ENCODE data around the gene FAXDC2. TPM values are rescaled to one million over a fixed set of nuclear protein-coding genes. Genes with fewer than 3 reads are reported as not detected.
A peak's percentile ranks its signal among the peaks of the same experiment; 100 is the strongest.

Gene FAXDC2
- total RNA-seq, 2 experiments from 2014 or later: 0.10 to 0.13 TPM

DNA sequence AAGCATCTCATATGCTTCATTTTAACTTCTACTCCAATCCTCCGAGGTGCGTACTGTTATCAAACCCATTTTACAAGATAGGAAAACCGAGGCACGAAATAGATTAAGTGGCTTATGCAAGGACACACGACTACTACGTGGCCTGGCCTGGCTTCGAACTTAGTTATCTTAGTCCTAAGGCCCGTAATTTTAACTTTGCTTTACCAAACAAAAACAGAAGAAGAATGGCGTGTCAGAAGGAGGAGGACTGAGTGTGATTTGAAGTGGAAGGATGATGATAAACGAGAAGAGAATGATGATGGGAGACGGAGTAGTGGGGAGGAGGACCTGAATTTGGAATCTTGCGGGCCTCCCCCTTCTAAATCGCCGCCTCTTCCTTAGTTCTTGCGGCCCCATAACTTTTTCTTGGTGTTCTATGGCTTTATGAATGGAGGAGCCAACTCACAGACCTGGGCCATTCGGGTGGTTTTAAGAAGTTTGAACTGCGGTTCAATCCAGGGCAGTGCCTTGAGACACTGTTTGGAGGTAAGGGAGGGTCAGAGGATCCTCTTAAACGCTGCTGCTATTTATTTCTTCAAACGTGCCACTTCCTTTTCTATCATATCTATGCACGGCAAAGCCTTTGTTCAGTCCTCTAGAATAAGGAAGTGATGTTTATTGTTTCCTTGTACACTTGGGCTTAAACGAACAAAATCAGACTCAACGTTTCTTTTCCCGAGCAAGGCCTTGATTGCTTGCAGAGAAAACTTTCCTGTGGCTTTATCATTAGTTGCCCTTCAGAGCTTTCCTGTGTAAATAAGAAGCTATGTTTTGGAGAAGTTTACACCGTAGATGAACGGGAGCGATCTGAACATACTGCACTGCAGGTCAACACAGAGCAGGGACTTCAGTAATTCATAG is 8.8 kb upstream of the FAXDC2 start:
- CTCF ChIA-PET (ENCODE audit: unreplicated experiment): no interaction called here

DNA sequence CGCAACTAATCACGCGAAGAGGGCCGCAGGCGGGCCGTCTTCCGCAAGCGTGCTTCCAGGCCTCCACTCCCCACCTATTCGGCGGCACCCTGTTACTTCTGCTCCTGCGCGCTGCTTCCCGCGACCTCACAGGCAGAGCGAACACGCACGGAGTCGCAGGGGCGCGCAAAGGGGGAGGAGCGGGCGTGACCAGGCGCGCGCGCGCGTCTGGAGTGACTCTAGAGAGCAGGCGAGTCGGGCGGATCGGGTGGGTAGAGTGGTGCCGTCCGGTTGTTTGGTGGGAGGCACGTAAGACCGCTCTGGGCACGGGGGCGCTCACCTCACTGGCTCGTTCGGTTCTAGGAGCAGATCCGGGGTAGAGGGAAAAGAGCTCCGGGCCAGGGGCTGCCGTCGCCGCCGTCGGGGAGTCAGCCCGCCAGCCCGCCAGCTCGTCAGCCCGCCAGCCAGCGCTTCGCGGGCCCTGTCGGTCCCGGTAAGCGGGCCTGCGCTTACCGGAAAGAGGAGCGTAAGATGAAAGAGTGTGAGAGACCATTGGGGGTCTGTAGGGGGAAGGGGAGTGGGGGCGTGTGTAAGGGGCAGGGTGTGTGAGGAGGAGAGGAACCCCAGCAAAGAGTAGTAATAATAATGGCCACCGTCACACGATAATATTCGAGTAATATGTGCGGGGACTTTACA is 8.0 kb upstream of the FAXDC2 start, which contains the start of gene CNOT8:
Gene CNOT8 (plus strand): TSS at position 331 of the 675 bp plus-strand sequence. CDS start 4,652 bp downstream, outside the sequence.
- ChIA-PET CTCF (ENCODE audit: unreplicated experiment) (no interaction called here), POLR2A (interaction anchor here (0.7 to 1.0 kb wide), 3 partner anchors 88 to 174 kb away, joined by 3 to 5 read pairs (median 3); no protein-coding TSS in a partner anchor)
- peaks cover 28% of the 10 kb centered on the region for H4K20me1 ChIP-seq (ENCODE audit: insufficient read depth, low read length)
- H3K79me2 ChIP-seq (ENCODE audit: insufficient read depth, low read depth, low read length): peaks cover 49% of the 10 kb centered on the region
- peak within 1 kb of the TSS; percentile 85 for H2AFZ ChIP-seq (ENCODE audit: low read length)
- peak within 1 kb of the TSS; percentile 95 for H3K4me2 ChIP-seq (ENCODE audit: low read length)
- no peaks in the 10 kb centered on the region for H3K9me2 ChIP-seq (ENCODE audit: insufficient read depth, low read length)
- TF ChIP-seq, protein P1, sequence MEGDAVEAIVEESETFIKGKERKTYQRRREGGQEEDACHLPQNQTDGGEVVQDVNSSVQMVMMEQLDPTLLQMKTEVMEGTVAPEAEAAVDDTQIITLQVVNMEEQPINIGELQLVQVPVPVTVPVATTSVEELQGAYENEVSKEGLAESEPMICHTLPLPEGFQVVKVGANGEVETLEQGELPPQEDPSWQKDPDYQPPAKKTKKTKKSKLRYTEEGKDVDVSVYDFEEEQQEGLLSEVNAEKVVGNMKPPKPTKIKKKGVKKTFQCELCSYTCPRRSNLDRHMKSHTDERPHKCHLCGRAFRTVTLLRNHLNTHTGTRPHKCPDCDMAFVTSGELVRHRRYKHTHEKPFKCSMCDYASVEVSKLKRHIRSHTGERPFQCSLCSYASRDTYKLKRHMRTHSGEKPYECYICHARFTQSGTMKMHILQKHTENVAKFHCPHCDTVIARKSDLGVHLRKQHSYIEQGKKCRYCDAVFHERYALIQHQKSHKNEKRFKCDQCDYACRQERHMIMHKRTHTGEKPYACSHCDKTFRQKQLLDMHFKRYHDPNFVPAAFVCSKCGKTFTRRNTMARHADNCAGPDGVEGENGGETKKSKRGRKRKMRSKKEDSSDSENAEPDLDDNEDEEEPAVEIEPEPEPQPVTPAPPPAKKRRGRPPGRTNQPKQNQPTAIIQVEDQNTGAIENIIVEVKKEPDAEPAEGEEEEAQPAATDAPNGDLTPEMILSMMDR (conservative IDR thresholded peaks at IDR 0.05; ENCODE audit: low read length): no peak
- TF ChIP-seq EZH2phosphoT487 (IDR thresholded peaks at IDR 0.05; ENCODE audit: borderline replicate concordance, low read depth, low read length): no peak
- peak; percentile 98 for DNase-seq (ENCODE audit: low spot score)
- peak within 1 kb of the TSS; percentile 89 for H3K27ac ChIP-seq (ENCODE audit: low read depth, low read length, poor library complexity, severe bottlenecking)
- peaks cover 37% of the 10 kb centered on the region for H3K36me3 ChIP-seq (ENCODE audit: insufficient read depth, low read length)
- H3K9me3 ChIP-seq (ENCODE audit: low read length): no peaks in the 10 kb centered on the region
- BruUV-seq (replicated peaks): no TSS peak
- intact Hi-C loops (cut with micrococcal nuclease; ENCODE audit: unreplicated experiment): loop anchor here (1.0 to 5.0 kb wide), 5 partner anchors 82 to 668 kb away; partner anchors contain the start of genes GALNT10, LARP1, MRPL22 and SAP30L
- peak within 1 kb of the TSS; percentile 97 for H3K4me3 ChIP-seq (ENCODE audit: low read depth, low read length, poor library complexity, severe bottlenecking)
- H3K4me1 ChIP-seq (ENCODE audit: insufficient read depth, low read length, poor library complexity, severe bottlenecking): peaks cover 36% of the 10 kb centered on the region

More for the DNA sequence above, 8.8 kb upstream of the FAXDC2 start:
- Histone ChIP-seq H3K4me2 (ENCODE audit: low read length) (peak overlapping the region; percentile 95), H3K27ac (ENCODE audit: low read depth, low read length, poor library complexity, severe bottlenecking) (peak overlapping the region; percentile 89), H3K36me3 (ENCODE audit: insufficient read depth, low read length) (peaks cover 45% of the 10 kb centered on the region), H3K4me3 (ENCODE audit: low read depth, low read length, poor library complexity, severe bottlenecking) (peak overlapping the region; percentile 97), H3K9me3 (ENCODE audit: low read length) (no peaks in the 10 kb centered on the region; the same call in 1 of the 2 replicates), H3K4me1 (ENCODE audit: insufficient read depth, low read length, poor library complexity, severe bottlenecking) (peaks cover 36% of the 10 kb centered on the region), H3K9me2 (ENCODE audit: insufficient read depth, low read length) (no peaks in the 10 kb centered on the region), H4K20me1 (ENCODE audit: insufficient read depth, low read length) (peaks cover 28% of the 10 kb centered on the region), H3K79me2 (ENCODE audit: insufficient read depth, low read depth, low read length) (peaks cover 57% of the 10 kb centered on the region), H2AFZ (ENCODE audit: low read length) (peak overlapping the region; percentile 24; the same call in 1 of the 2 replicates)
- intact Hi-C loops (cut with micrococcal nuclease; ENCODE audit: unreplicated experiment): loop anchor here (1.0 to 5.0 kb wide), 5 partner anchors 82 to 668 kb away; partner anchors contain the start of genes GALNT10, LARP1, MRPL22 and SAP30L
- TF ChIP-seq EZH2phosphoT487 (IDR thresholded peaks at IDR 0.05; ENCODE audit: borderline replicate concordance, low read depth, low read length): no peak
- TF ChIP-seq, protein P1 (conservative IDR thresholded peaks at IDR 0.05; ENCODE audit: low read length): no peak
- BruUV-seq (replicated peaks): TSS peak; percentile 65
- POLR2A ChIA-PET: interaction anchor here (0.7 to 1.5 kb wide), 5 partner anchors 17 to 175 kb away, joined by 3 to 5 read pairs (median 4); no protein-coding TSS in a partner anchor
- peak; percentile 74 for DNase-seq (ENCODE audit: low spot score)

Data from OCI-LY7 (cell line).